H1 (cell line): ENCODE results near the gene TMEM30A. TPM values are rescaled to one million over a fixed set of nuclear protein-coding genes. Genes with fewer than 3 reads are reported as not detected.

Source experiments
- CBX5 ChIP-seq: fragments of 300-800, 300-1000 bp; sonication (generic); IDR thresholded peaks from 2 replicates; pipeline ENCODE4 v1.7.1; 2016; ENCODE audit warnings: antibody characterized with exemption, low read length, low read depth
- CHD7 ChIP-seq: fragments of 300-600 bp; sonication (generic); IDR thresholded peaks from 2 replicates; pipeline ENCODE4 v1.7.1; 2012; ENCODE audit warnings: low read length, moderate library complexity, mild to moderate bottlenecking, inconsistent platforms; ENCODE audit not compliant: insufficient replicate concordance
- E2F6 ChIP-seq: IDR thresholded peaks from 2 replicates; pipeline ENCODE4 v1.6.1; 2012; ENCODE audit warnings: inconsistent platforms
- EGR1 ChIP-seq: IDR thresholded peaks from 2 replicates; pipeline ENCODE4 v1.6.1; 2011; ENCODE audit warnings: low read depth, low read length, borderline replicate concordance
- EP300 ChIP-seq, 2 experiments: IDR thresholded peaks; 1 replicate in 1 of 2; 2 replicates in 1 of 2; pipeline ENCODE4 v1.6.1; 2011 to 2012; ENCODE audit warnings: low read depth in 2 of 2, low read length in 2 of 2, mild to moderate bottlenecking in 2 of 2, borderline replicate concordance in 1 of 2, inconsistent platforms in 1 of 2, moderate library complexity in 1 of 2
- GABPA ChIP-seq: IDR thresholded peaks from 2 replicates; pipeline ENCODE4 v1.6.1; 2011; ENCODE audit warnings: mild to moderate bottlenecking, low read length, moderate library complexity, borderline replicate concordance; ENCODE audit not compliant: insufficient read depth
- JUND ChIP-seq: IDR thresholded peaks from 2 replicates; pipeline ENCODE4 v1.6.1; 2011; ENCODE audit warnings: mild to moderate bottlenecking, improper control_type of control experiment, low read length
- TBP ChIP-seq: IDR thresholded peaks from 2 replicates; pipeline ENCODE4 v1.6.1; 2011; ENCODE audit warnings: low read depth, low read length, improper control_type of control experiment
- TCF12 ChIP-seq: IDR thresholded peaks from 2 replicates; pipeline ENCODE4 v1.6.1; 2011; ENCODE audit warnings: low read depth, mild to moderate bottlenecking, low read length
- polyA plus RNA-seq, 7 experiments: library from polyadenylated mRNA; depleted of rRNA in 3 of 7; stranded (reverse) in 5 of 7; unstranded in 2 of 7; fragments of >200 nt in 5 of 7; fragments of 200-250 nt in 2 of 7; gene quantifications; 1 replicate in 5 of 7; 2 replicates in 1 of 7; 4 replicates in 1 of 7; pipeline versions ENCODE4 v1.2.1 to v1.2.3, GENCODE V29; 2011 to 2013; ENCODE audit warnings: missing spikeins in 2 of 7, mixed read lengths in 2 of 7
- total RNA-seq: library from RNA; stranded (reverse); fragmentation: NEBNext Ultra II Directional; extraction: Animal tissue kit (Norgen Biotek cat#: 25700); gene quantifications from 2 replicates; pipeline ENCODE4 v1.2.1, GENCODE V29; 2021

The TMEM30A gene
- total and polyA plus RNA-seq, 2 of the 8 experiments (the other 6 are each of a cell fraction or from before 2014, with no cell fraction given): 10.5 to 71.0 TPM

- TF ChIP-seq CHD7: no peak
- peak; percentile 76 for TF ChIP-seq E2F6
- TF ChIP-seq GABPA: peak; percentile 66; the same call in 1 of the 2 replicates
- TF ChIP-seq EP300 (IDR thresholded peaks at IDR 0.05; ENCODE audit: borderline replicate concordance in 1 of 2, low read depth in 2 of 2, low read length in 2 of 2): peak in 1 of 2 experiments; percentile 79; a peak in 1 of 3 replicates
- TF ChIP-seq EGR1: no peak
- no peak for TF ChIP-seq TCF12
- no peak for TF ChIP-seq JUND
- TF ChIP-seq TBP: peak; percentile 68; the same call in 1 of the 2 replicates
- no peak for TF ChIP-seq CBX5
Observed at GRCh38 chr6:75284632-75285282, at the start of gene TMEM30A (continued).
